HG03460 (cell line): ENCODE results near the gene KIAA1671.

Experiments used
- ATAC-seq: cut with Tn5 transposase; IDR thresholded peaks from one replicate; pipeline ENCODE4 v1.9.1; 2021; ENCODE audit not compliant: unreplicated experiment

Gene KIAA1671

DNA sequence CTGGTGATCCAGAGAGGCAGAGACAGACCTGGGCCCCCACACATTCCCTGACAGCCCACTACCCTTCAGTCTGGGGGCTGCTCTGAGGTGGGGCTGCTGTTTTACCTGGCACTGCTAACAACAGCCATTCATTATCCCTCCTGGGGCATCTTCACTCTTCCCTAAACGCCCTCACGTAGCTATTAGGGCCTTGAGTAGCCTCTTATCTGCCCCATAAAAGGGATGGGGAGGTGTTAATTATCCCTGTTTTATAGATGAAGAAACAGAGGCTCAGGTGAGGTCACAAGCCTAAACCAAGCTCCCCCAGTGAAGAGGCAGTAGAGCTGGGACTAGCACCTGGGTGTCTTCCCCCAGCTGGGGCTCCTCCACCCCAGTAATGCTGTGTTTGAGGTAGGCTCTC lies 79.5 kb downstream of the KIAA1671 start:
- no peak for ATAC-seq

DNA sequence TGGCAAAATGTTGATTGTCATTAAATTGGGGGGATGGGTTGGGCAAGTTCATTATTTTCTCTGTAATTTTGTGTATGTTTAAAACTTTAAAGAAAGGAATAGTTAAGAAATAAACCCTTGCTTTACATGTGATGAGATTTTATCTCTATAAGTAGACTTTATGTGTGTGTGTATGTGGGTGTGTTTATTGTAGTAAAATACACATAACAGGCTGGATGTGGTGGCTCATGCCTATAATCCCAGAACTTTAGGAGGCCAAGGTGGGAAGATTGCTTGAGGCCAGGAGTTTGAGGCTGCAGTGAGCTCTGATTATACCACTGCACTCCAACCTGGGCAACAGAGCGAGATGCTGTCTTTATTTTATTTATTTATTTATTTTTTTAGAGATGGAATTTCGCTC lies 83.2 kb downstream of the KIAA1671 start:
- ATAC-seq, result no peak

DNA sequence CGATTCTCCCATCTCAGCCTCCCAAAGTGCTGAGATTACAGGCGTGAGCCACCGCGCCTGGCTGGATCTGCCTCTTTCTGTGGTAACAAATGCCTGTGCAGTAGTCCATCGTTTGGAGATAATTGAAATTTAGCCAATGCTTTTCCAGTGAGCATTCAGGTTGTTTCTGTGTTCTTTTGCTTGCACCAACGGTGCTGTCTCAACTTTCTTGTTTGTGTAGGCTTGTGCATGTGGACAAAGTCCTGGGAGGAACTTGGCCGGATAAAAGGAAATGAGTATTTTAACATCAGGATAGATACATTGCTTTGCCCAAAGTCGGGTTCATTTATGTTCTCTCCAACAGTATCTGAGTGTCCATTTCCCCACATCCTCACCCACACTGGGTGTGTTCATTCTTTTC lies 85.7 kb downstream of the KIAA1671 start:
- ATAC-seq, result no peak

DNA sequence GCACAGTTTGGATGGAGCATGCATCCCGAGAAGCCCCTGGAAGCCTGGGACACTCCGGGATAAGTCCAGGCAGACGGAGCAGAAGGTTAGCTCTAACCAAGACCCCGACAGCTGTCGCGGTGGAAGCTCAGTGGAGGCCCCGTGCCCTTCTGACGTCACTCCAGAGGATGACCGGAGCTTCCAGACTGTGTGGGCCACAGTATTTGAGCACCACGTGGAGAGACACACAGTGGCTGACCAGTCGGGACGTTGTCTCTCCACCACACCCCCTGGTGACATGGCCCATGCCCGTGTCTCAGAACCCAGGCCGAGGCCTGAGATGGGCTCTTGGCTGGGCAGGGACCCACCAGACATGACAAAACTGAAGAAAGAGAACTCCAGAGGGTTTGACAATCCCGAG lies 86.3 kb downstream of the KIAA1671 start:
- no peak for ATAC-seq

DNA sequence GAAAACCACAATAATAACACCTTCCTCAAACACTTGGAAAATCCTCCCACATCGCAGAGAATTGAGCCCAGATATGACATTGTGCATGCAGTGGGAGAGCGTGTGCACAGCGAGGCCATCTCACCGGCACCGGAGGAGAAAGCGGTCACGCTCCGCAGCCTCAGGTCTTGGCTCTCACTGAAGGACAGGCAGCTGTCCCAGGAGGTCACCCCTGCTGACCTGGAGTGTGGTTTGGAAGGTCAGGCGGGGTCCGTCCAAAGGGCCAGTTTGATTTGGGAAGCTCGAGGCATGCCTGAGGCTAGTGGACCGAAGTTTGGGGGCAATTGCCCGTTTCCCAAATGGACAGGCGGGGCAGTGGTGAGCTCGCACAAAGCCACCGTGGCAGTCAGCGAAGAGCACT lies 86.7 kb downstream of the KIAA1671 start:
- no peak for ATAC-seq

DNA sequence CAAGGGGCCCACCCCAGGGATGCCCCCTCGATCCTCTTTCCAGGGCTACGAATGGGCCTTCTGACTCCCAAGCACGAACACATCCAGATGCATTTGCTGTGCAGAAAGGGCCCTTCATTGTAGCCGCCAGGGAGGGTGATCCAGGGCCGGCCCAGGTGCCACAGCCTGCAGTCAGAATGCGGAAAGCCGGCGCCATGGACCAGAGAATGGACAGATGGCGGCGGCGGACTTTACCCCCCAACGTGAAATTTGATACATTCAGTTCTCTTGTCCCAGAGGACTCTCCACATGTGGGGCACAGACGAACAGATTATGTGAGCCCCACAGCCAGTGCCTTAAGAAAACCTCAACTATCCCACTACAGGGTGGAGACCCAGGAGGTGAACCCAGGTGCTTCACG lies 87.2 kb downstream of the KIAA1671 start:
- ATAC-seq, result no peak

DNA sequence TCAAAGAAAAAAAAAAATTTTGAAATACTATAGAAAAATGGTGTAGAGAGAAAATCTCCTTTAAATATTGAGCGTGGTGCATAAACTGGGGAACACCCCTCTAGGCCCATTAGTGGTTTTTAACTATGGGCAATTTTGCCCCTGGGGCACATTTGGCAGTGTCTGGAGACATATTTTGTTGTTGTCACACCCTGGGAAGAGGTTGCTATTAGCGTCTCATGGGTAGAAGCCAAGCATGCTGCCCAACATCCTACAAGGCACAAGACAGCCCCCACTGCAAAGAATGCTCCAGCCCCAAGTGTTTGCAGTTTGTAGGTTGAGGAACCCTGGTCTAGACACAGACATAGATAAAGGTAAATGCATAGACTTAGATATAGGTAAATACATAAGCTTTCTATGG lies 92.6 kb downstream of the KIAA1671 start:
- no peak for ATAC-seq

DNA sequence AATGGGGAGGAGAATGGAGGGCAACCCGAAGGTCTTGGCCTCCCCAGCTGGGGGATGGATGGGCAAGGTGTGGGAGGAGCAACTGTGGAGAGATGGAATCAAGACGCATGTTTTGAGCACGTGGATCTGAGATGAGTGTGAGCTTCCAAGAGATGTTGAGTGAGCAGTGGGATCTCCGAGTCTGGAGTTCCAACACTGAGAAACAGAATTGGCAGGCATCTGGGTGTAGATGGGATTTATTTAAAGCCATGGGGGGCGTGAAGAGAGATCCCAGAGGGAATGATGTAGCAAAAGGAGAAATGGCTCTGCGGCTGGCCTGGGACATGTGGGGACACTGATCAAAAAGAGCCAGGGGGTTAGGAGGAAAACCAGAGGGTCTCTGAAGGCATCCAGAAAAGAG lies 95.6 kb downstream of the KIAA1671 start:
- ATAC-seq, result no peak

DNA sequence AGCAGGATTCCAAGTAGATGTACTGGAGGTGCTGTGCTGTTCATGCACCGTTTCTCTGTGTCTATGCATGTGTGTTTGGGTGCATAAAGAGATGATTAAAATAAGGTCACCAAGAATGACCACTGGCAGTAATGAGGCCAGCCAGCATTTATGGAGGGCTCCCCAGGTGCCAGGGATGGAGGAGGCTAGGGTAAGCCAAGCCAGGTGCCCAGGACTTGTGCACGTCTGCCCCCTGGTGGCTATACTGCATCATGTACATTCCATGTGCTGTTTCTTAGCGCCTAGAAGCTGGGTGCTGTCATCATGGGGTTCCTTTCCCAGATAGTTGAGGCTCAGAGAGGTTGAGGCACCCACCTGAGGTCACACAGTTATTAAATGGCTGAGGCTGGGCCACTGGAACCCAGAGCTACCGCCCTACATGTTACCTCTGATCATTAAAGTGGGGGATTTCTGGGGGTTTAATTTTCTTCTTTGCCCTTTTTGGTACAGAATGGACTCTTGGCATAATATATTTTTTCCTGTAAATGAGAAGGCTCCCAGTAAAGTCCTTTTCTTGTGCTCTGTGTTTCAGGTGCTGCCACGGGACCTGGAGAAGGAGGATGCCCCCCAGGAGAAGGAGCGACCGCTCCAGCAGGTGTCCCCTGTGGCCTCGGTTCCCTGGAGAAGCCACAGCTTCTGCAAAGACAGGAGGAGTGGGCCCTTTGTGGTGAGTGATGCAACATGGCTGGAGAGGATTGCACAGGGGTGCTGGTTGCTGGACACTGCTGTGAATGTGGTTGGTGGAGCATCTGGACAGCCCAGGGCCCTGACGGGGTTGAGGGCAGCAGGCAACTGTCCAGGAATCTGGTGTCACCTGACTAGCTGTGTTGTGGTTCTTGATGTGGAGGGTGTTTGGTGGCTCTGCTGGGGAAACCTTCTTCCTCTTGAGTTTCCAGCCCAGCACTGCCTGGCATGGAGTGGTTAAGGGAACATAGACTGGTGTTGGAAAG lies 96.4 kb downstream of the KIAA1671 start:
- ATAC-seq, result no peak

DNA sequence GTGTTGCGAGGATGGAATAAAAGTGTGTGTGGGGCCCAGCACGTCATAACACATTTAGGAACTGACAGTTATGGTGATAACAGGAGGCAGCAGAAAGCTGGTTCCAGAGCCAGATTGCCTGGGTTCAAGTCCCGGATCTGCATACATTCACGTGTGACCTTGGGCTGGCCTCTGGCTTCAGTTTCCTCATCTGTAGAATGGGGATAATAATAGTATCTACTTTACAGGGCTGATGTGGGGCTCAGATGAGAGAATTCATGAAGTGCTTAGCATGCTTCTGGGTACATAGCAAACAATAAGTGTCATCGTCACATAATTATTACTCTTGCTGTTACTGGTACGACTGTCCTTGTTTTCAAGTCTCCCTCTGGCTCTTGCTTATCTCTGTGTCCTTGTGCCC lies 97.3 kb downstream of the KIAA1671 start:
- ATAC-seq, result no peak

DNA sequence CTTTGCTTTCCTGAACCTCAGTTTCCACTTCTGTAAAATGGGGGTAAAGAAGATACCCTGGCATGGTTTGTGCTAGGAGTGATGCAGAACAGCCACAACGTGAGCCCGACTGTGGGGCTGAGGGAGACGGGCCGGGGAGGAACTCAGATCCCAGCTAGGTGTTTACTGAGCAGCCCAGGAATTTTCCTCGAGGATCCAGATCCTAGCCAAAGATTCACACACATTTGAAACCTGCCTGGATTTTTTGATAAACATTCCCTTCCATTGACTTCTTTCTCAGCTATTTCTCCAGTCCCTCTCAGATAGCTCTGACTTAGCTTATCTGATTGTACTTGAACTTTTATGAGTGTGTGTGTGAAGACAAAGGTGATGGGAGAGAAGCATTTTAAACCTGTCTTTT lies 98.0 kb downstream of the KIAA1671 start:
- ATAC-seq, result no peak

DNA sequence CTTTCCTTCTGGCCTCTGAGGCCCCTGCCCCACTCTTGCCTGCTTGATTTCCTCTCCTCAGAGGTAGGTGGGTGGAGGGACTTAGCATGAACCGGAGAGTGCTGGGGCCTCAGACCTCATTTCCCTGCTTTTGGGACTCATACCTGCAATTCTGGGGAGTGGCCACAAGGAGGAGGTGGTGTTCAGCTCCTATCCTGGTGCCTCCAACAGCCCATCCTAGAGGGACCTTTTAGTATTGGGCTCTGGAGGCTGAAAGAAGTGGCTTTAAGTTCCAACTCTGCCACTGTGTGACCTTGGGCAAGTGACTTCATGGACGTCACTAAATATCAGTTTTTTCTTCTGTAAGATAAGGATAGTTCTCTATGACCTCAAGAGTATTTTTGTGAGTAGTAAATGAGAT lies 98.6 kb downstream of the KIAA1671 start:
- ATAC-seq, result no peak

DNA sequence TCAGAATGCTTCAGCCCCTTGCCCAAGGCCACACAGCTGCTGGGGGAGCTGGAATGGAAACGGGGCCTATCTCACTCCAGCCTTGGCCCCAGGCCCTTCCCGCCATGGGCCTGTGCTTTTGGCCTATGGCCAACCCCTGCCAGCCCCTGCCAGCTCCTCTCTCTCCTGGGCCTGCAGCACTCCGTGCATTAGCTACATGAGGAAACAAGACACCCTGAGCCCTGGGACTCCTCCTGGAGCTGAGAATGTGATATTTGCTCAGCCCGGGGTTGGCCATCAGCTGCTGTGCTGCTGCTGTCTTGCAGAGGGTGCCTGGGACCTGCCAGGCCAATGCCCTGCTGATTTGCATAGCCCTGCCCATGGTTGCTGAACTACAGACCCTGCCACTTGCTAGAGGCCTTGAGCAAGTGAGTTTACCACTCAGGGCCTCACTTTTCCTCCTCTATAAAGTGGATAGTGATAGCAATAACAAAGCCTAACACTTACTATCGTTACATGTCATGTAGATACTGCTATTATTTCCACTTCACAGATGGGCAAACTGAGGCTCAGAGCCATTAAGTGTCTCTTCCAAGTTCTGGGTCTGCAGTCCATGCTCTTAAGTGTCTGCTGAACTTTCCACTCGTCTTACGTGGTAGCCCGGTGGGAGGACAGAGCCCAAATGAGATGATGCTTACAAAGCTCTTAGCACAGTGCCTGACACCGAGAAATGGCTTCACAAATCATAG lies 99.6 kb downstream of the KIAA1671 start:
- ATAC-seq, result no peak

DNA sequence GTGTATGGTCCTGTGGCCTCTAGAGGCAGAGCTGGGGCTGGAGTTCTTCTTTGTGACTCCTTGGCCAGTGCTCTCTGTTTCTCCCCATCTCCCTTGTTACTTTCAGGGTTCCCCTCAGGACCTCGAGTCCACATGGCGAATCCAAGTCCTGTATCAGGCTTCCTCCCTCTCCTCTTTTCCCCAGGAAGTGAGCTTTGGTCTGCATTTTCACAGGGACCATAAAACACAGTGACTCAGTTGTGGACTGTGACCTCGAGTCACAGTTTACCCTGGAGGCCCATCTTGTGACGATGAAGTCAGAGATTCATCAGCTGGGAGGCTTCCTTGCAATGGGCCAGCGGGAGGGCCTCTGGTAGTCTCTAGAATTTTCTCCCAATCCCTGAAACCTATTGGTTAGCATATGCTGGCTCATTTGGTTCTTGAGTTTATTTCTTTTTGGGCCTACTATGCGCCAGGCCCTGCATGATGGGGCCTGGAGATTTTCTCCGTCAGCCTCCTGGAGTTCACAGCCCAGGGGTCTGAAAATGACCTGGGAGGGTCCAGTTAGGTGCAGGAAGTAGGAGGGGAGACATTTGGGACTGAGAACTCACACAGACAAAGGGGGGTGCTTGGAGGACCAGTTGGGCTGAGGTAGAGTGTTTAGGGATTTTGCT lies 100.8 kb downstream of the KIAA1671 start:
- no peak for ATAC-seq

DNA sequence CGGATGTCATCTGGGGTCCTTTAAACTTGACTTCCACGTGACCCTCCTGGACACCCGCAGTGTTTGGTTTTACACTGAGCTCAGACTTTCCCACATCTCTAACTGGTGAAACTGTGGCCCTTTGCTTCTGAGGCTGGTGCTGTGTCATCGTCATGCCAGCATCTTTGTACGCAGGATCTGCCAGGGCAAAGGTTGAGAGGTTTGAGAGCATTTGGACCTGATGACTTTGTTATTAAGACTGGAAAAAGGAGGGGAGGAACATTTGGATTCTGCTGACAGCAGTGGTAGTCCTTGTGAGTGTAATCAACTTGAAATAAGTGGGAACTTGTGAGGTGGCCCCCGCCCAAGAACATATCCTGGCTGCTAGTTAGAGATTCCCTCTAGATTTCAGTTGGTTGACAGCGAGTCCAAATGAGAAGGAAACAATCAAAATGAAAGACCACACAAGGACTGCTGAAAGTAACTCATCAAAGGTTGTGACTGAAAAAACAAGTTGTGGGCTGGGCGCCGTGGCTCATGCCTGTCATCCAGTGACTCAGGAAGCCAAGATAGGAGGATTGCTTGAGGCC lies 102.5 kb downstream of the KIAA1671 start:
- ATAC-seq, result no peak

DNA sequence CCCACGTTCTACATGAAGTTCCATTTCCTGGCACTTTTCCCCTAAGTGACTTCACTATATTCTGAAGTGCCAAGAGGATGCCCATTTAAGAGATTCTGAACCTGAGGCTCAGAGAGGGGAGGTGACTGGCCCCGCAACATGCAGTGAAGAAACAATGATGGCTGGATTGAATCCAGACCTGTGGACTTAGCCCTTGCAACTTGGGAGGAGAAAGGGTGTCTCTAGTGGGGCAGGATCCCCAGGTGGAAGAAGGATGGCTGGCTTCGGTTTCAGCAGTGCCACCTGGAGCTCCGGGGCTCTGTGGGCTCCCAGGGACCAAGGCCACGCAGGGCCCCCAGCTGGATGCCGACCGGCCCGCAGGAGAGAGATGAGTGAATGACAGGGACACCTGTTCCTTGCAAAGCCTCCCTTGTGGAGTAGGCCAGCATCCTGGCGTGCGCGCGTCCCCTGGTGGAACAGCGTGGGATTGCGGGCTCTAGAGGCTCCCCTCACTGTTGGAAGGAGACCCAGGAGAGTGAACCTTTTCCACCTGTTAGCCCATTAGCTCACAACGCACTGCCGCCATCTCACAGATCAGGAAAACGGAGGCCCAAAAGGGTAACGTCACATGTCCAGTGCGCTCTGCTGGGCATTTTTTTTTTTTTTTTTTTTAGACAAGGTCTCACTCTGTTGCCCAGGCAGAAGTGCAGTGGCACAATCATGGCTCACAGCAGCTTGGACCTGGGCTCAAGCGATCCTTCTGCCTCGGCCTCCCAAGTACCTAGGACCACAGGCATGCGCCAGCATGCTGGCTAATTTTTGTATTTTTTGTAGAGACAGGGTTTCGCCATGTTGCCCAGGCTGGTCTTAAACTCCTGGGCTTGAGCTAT lies 104.7 kb downstream of the KIAA1671 start:
- ATAC-seq, result no peak

DNA sequence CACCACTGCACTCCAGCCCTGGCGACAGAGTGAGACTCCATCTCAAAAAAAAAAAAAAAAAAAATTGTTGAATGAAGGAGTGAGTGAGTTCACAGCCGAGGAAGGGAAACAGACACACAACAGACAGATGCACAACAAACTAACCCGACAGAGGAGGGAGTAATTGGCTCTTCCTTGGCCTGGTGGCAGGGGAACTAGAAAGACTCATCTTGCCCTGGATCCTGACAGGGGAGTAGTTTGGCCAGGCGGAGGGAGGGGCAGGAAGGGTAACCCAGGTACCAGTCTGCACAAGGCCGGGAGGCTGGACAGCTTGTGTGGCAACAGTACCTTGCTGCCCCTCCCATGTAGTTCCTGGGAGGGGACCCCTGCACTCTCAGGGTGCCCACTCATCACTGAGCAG lies 106.9 kb downstream of the KIAA1671 start:
- no peak for ATAC-seq

DNA sequence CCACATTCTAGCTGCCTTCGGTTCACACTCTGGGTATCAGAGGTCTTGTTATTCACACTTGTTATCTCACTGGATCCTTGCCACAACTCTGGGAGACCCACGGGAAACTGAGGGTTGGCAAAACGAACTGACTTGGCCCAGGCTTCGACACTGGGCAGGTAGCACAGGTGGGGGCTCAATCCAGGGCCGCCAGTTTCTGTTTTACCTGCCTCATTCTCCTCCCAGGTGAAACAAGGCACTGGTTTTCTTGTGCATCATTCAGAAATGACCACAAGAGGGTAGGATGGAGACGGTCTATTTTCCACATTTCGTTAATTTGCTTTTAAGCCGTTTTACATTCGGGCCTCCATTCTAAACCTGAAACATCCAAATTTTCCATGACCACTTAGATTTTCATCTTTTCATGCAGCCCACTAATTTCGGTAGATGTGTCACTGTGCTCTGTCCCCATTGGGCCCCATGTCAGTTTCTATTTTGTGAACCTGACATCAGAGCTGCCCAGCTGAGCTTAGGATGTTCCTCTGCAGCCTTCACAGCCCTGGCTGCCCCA lies 108.1 kb downstream of the KIAA1671 start:
- ATAC-seq, result no peak

DNA sequence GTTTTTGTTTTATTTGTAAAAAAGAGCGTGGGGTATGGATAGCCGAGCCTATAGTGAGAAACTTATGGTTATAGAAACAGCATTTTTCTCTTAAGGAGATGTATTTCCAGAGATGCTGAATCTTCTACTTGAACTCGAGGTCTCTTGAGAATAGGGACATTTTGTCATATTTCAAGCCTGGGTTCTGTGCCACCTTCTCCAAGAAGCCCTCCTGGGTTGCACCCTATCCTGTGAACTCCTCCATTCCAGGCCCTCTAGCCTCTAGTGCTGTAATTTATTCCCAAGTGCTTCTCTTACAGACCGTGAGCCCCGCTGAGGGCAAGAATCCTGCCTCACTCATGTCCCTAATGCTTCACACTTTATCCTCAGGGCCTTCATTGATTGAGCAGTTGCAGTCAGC lies 108.6 kb downstream of the KIAA1671 start:
- ATAC-seq, result no peak
